Activated CD8-positive, alpha-beta memory T cell treated with anti-CD3 and anti-CD28 coated beads for 1 hour (primary cell): ENCODE measurements around the gene BYSL.
A peak's percentile ranks its signal among the peaks of the same experiment; 100 is the strongest.

ENCODE experiments used
- DNase-seq, 2 donors: peaks; one replicate each; pipeline ENCODE4 v3.0.0-alpha.2; 2020; ENCODE audit warnings: low read depth in 1 of 2; ENCODE audit errors: extremely low read depth in 1 of 2

BYSL gene

GRCh38 chr6:41920921-41921711, at the start of gene BYSL, which contains the start of gene MED20:
BYSL (plus strand) TSS chr6:41921499; CDS start chr6:41921563, 64 bp downstream.
MED20 (minus strand) TSS chr6:41921139; CDS start chr6:41921018, 121 bp downstream.
- DNase-seq = peak; percentile 84 to 92

- no peak for DNase-seq
These were observed 49.6 kb upstream of the BYSL start for GRCh38 chr6:41871691-41872090.

GRCh38 chr6:41872147-41872546, 49.2 kb upstream of the BYSL start:
- no peak for DNase-seq

GRCh38 chr6:41874741-41875140, 46.6 kb upstream of the BYSL start:
- no peak for DNase-seq

GRCh38 chr6:41877051-41877680, 44.1 kb upstream of the BYSL start:
- no peak for DNase-seq

- DNase-seq = no peak
These were observed 43.1 kb upstream of the BYSL start for GRCh38 chr6:41878246-41878645.

- no peak for DNase-seq
These were observed 42.3 kb upstream of the BYSL start for GRCh38 chr6:41878961-41879405.

GRCh38 chr6:41881506-41881905, 39.8 kb upstream of the BYSL start:
- DNase-seq = no peak

GRCh38 chr6:41884957-41885356, 36.3 kb upstream of the BYSL start:
- no peak for DNase-seq

- DNase-seq = no peak
These were observed 35.4 kb upstream of the BYSL start for GRCh38 chr6:41885930-41886329.

- DNase-seq = no peak
These were observed 34.0 kb upstream of the BYSL start for GRCh38 chr6:41887331-41887751.

- no peak for DNase-seq
These were observed 28.3 kb upstream of the BYSL start for GRCh38 chr6:41892921-41893564.

GRCh38 chr6:41894366-41895299, 26.7 kb upstream of the BYSL start:
- no peak for DNase-seq

- DNase-seq = peak; percentile 69 to 90
These were observed 25.7 kb upstream of the BYSL start, which contains the start of gene USP49 for GRCh38 chr6:41895300-41896233. USP49 (minus strand) TSS chr6:41895375; CDS start chr6:41806983, 88,392 bp downstream.

- DNase-seq = no peak
These were observed 25.0 kb upstream of the BYSL start for GRCh38 chr6:41896281-41896680.

GRCh38 chr6:41900861-41901260, 20.4 kb upstream of the BYSL start:
- no peak for DNase-seq

- DNase-seq = peak in 1 of 2 donors; percentile 32
These were observed 19.3 kb upstream of the BYSL start for GRCh38 chr6:41901882-41902519.

- no peak for DNase-seq
These were observed 11.6 kb upstream of the BYSL start for GRCh38 chr6:41909727-41910126.

GRCh38 chr6:41914343-41914742, 7.0 kb upstream of the BYSL start:
- no peak for DNase-seq
